K562 (cell line): ENCODE data around the gene CCDC70. TPM values are rescaled to one million over a fixed set of nuclear protein-coding genes. Genes with fewer than 3 reads are reported as not detected.
A peak's percentile ranks its signal among the peaks of the same experiment; 100 is the strongest.

ENCODE experiments used
- ATAC-seq: fragments of 200-7000 bp; cut with Tn5 transposase; 3 replicates; pipeline ENCODE4 v1.9.1; 2020; ENCODE audit warnings: moderate library complexity
- BruUV-seq: library from RNA; stranded (reverse); fragments of 400-500 nt; replicated peaks from 2 replicates; lab custom pipeline; 2021; lab: Mats Ljungman, UMichigan
- CTCF ChIA-PET: fragments of 300-600 bp; formaldehyde crosslinking; extraction: SDS; loops from one replicate; lab custom pipeline; 2021; ENCODE audit warnings: low intra/inter-chr PET ratio; lab: Yijun Ruan, JAX
- POLR2A ChIA-PET: fragments of 300-600, 350-650 bp; sonication (Branson Sonifier 250); formaldehyde crosslinking; extraction: SDS; loops from one replicate; lab custom pipeline; 2021; ENCODE audit warnings: antibody characterized with exemption, inconsistent platforms; lab: Yijun Ruan, JAX
- DNase-seq, 4 experiments: peaks; one replicate each; pipeline versions ENCODE4 v3.0.0 to v3.0.0-alpha.2; 2011 to 2018; ENCODE audit warnings: low spot score in 3 of 4, mixed read lengths in 3 of 4; ENCODE audit errors: extremely low read depth in 1 of 4
- FAIRE-seq: peaks from 2 replicates; lab custom pipeline; 2011; peaks lifted over from hg19 to GRCh38; lab: Jason Lieb, UNC
- H2AFZ ChIP-seq: 2 replicates; pipeline ENCODE4 v1.6.0; 2011; ENCODE audit warnings: low read depth, low read length, control low read depth, inconsistent platforms
- H3K27ac ChIP-seq: fragments of 200-600 bp; 3 replicates; pipeline ENCODE4 v1.8.0; 2011; ENCODE audit warnings: low read depth, mild to moderate bottlenecking, control low read depth, inconsistent platforms, low read length, moderate library complexity, mixed read lengths; ENCODE audit errors: extremely low read depth
- H3K27me3 ChIP-seq, 2 experiments: fragments of 300-600 bp in 1 of 2; 2 replicates in 1 of 2; 3 replicates in 1 of 2; pipeline versions ENCODE4 v1.6.0 to v1.8.0; 2011; ENCODE audit warnings: inconsistent platforms in 2 of 2, low read length in 2 of 2, mild to moderate bottlenecking in 1 of 2, mixed read lengths in 1 of 2, moderate library complexity in 1 of 2; ENCODE audit not compliant: control insufficient read depth in 2 of 2, insufficient read depth in 2 of 2
- H3K36me3 ChIP-seq: fragments of 300-600 bp; 3 replicates; pipeline ENCODE4 v1.8.0; 2011; ENCODE audit warnings: mild to moderate bottlenecking, low read length, inconsistent platforms; ENCODE audit not compliant: control insufficient read depth, insufficient read depth
- H3K4me1 ChIP-seq, 2 experiments: fragments of 200-600 bp in 1 of 2; replicated peaks in 1 of 2; 2 replicates in 1 of 2; 3 replicates in 1 of 2; pipeline versions ENCODE4 v1.5.1 to v1.8.0; 2011; ENCODE audit warnings: inconsistent platforms in 2 of 2, low read length in 2 of 2, mild to moderate bottlenecking in 1 of 2, mixed read lengths in 1 of 2, moderate library complexity in 1 of 2; ENCODE audit not compliant: control insufficient read depth in 2 of 2, insufficient read depth in 2 of 2
- H3K4me2 ChIP-seq: 2 replicates; pipeline ENCODE4 v1.6.1; 2011; ENCODE audit warnings: low read length, control low read depth, inconsistent platforms, mixed read lengths; ENCODE audit not compliant: insufficient read depth
- H3K4me3 ChIP-seq: fragments of 200-600 bp; sonication (generic), shearing (Covaris generic); 2 replicates; pipeline ENCODE4 v1.5.1; 2016; ENCODE audit warnings: control low read depth, inconsistent platforms
- H3K79me2 ChIP-seq: fragments of 200-600 bp; 3 replicates; pipeline ENCODE4 v1.8.0; 2011; ENCODE audit warnings: low read length, inconsistent platforms; ENCODE audit not compliant: control insufficient read depth, insufficient read depth
- H3K9ac ChIP-seq, 2 experiments: 2 replicates each; pipeline versions ENCODE4 v1.6.0 to v1.6.1; 2011; ENCODE audit warnings: low read depth in 2 of 2, low read length in 2 of 2, control low read depth in 1 of 2, inconsistent platforms in 1 of 2, mild to moderate bottlenecking in 1 of 2, mixed read lengths in 1 of 2; ENCODE audit not compliant: insufficient read depth in 1 of 2
- H3K9me1 ChIP-seq: one replicate; pipeline ENCODE4 v1.6.0; 2011; ENCODE audit warnings: inconsistent platforms, mild to moderate bottlenecking, low read length, moderate library complexity; ENCODE audit not compliant: control insufficient read depth, insufficient read depth
- H3K9me3 ChIP-seq: replicated peaks from 2 replicates; pipeline ENCODE4 v1.5.1; 2011; ENCODE audit warnings: low read depth, low read length, inconsistent platforms; ENCODE audit not compliant: control insufficient read depth, insufficient read depth
- H4K20me1 ChIP-seq: replicated peaks from 2 replicates; pipeline ENCODE4 v1.6.1; 2011; ENCODE audit warnings: low read length, inconsistent platforms, mixed read lengths; ENCODE audit not compliant: control insufficient read depth, insufficient read depth
- BDP1 ChIP-seq: IDR thresholded peaks from 3 replicates; pipeline ENCODE4 v1.6.1; 2011; ENCODE audit not compliant: insufficient read length, insufficient read depth
- BHLHE40 ChIP-seq: IDR thresholded peaks from 2 replicates; pipeline ENCODE4 v1.6.1; 2011; ENCODE audit warnings: low read length, improper control_type of control experiment
- CCNT2 ChIP-seq: IDR thresholded peaks from 2 replicates; pipeline ENCODE4 v1.6.1; 2011; ENCODE audit warnings: borderline replicate concordance, low read depth, mild to moderate bottlenecking, moderate library complexity, mixed read lengths, low read length; ENCODE audit not compliant: insufficient read length; ENCODE audit errors: extremely low read depth
- CSDE1 ChIP-seq, 2 experiments: fragments of 450-650 bp; IDR thresholded peaks; 2 replicates each; pipeline ENCODE4 v1.6.1; 2016; ENCODE audit warnings: mild to moderate bottlenecking in 1 of 2
- HIVEP1 ChIP-seq: fragments of 250-450 bp; sonication (Bioruptor Pico); IDR thresholded peaks from 2 replicates; pipeline ENCODE4 v1.4.0; 2020; ENCODE audit warnings: mild to moderate bottlenecking
- MEIS2 ChIP-seq: fragments of 450-650 bp; IDR thresholded peaks from 2 replicates; pipeline ENCODE4 v1.6.1; 2014; ENCODE audit warnings: mild to moderate bottlenecking; ENCODE audit not compliant: partially characterized antibody
- MTA3 ChIP-seq: fragments of 450-650 bp; formaldehyde crosslinking; IDR thresholded peaks from 2 replicates; pipeline ENCODE4 v1.6.1; 2017; ENCODE audit warnings: mild to moderate bottlenecking, borderline replicate concordance
- NFE2 ChIP-seq: IDR thresholded peaks from 2 replicates; pipeline ENCODE4 v1.6.1; 2014; ENCODE audit warnings: antibody characterized with exemption, low read depth
- NRF1 ChIP-seq, 2 experiments: fragments of 450-650 bp; IDR thresholded peaks in 1 of 2; conservative IDR thresholded peaks in 1 of 2; 2 replicates each; pipeline ENCODE4 v1.6.1; 2014; ENCODE audit warnings: mild to moderate bottlenecking in 2 of 2
- PURB ChIP-seq: sonication (generic); formaldehyde crosslinking; IDR thresholded peaks from 2 replicates; pipeline ENCODE4 v1.9.0; 2021; ENCODE audit warnings: low read depth, mild to moderate bottlenecking, missing genetic modification reagents
- RFX1 ChIP-seq: fragments of 450-650 bp; IDR thresholded peaks from 2 replicates; pipeline ENCODE4 v1.6.1; 2016; ENCODE audit warnings: mild to moderate bottlenecking, moderate library complexity
- SPI1 ChIP-seq: IDR thresholded peaks from 2 replicates; pipeline ENCODE4 v1.6.1; 2011; ENCODE audit warnings: low read depth, low read length, control low read depth, borderline replicate concordance
- SRSF1 ChIP-seq: fragments of 200-400 bp; formaldehyde crosslinking; IDR thresholded peaks from 2 replicates; pipeline ENCODE4 v1.6.1; 2017; ENCODE audit warnings: mild to moderate bottlenecking, low read depth, low read length, moderate library complexity
- STAG1 ChIP-seq: sonication (generic); formaldehyde crosslinking; IDR thresholded peaks from 2 replicates; pipeline ENCODE4 v1.5.0; 2020; ENCODE audit warnings: missing genetic modification reagents, borderline replicate concordance
- TAF7 ChIP-seq: fragments of 450-650 bp; IDR thresholded peaks from 2 replicates; pipeline ENCODE4 v1.6.1; 2016; ENCODE audit warnings: missing genetic modification characterization, missing compliant biosample characterization
- TFAM ChIP-seq: fragments of 250-450 bp; sonication (Bioruptor Pico); conservative IDR thresholded peaks from 2 replicates; pipeline ENCODE4 v1.5.0; 2021; ENCODE audit warnings: mild to moderate bottlenecking, moderate library complexity
- ZNF140 ChIP-seq: fragments of 250-450 bp; sonication (Bioruptor Pico); IDR thresholded peaks from 2 replicates; pipeline ENCODE4 v1.8.0; 2021; ENCODE audit warnings: moderate library complexity, mild to moderate bottlenecking, inconsistent platforms
- ZNF583 ChIP-seq: fragments of 250-450 bp; sonication (Bioruptor Pico); IDR thresholded peaks from 2 replicates; pipeline ENCODE4 v1.4.0; 2020
- WGBS: fragments of 100-300 bp; shearing (Covaris generic); methylation state at CpG from one replicate; pipeline ENCODE4 v1.1.6; 2016; ENCODE audit warnings: low coverage, mixed read lengths; ENCODE audit not compliant: insufficient coverage; ENCODE audit errors: missing lambda C conversion rate; 5-methylcytosine and 5-hydroxymethylcytosine counted together
- in situ Hi-C: fragments of 300-500 bp; cut with MboI; formaldehyde crosslinking; loops from 4 replicates; pipeline ENCODE4 v1.15.0; 2018; ENCODE audit warnings: inconsistent platforms, mixed read lengths
- intact Hi-C: fragments of 100-400 bp; cut with micrococcal nuclease; formaldehyde crosslinking; loops from 2 replicates; pipeline ENCODE4 v1.14.2; 2022
- polyA plus RNA-seq, 8 experiments: library from polyadenylated mRNA; depleted of rRNA in 4 of 8; stranded (reverse) in 5 of 8; unstranded in 3 of 8; fragments of >200 nt; fragmentation: Nextera tagmentation in 2 of 8; fragmentation: Illumina TruSeq in 1 of 8; extraction: Ambion mirVana in 2 of 8; extraction: Trizol in 1 of 8; gene quantifications; 2 replicates each; pipeline versions ENCODE4 v1.2.1 to v1.2.3, GENCODE V29; 2011 to 2014; ENCODE audit warnings: inconsistent platforms in 1 of 8, missing spikeins in 1 of 8
- total RNA-seq, 7 experiments: library from RNA; depleted of rRNA in 6 of 7; stranded (reverse); fragments of >200 nt in 6 of 7; fragmentation: Illumina TruSeq in 2 of 7; extraction: Trizol in 2 of 7; gene quantifications; 2 replicates each; pipeline versions ENCODE4 v1.2.1 to v1.2.3, GENCODE V29; 2011 to 2021; ENCODE audit warnings: low replicate concordance in 1 of 7
- TF ChIP-seq, protein P1 (sequence below): conservative IDR thresholded peaks from 2 replicates; pipeline ENCODE4 v1.6.1; 2011; ENCODE audit warnings: low read depth, mild to moderate bottlenecking, low read length; ENCODE audit not compliant: control insufficient read depth
- TF ChIP-seq, protein P2 (sequence below): sonication (generic); formaldehyde crosslinking; IDR thresholded peaks from 2 replicates; pipeline ENCODE4 v1.9.0; 2022; ENCODE audit warnings: mild to moderate bottlenecking, missing genetic modification reagents
- TF ChIP-seq, protein P3 (sequence below), 2 experiments: fragments of 450-650 bp in 1 of 2; sonication (generic) in 1 of 2; formaldehyde crosslinking in 1 of 2; IDR thresholded peaks in 1 of 2; conservative IDR thresholded peaks in 1 of 2; 2 replicates each; pipeline versions ENCODE4 v1.6.1 to v1.8.1; 2016 to 2023; ENCODE audit warnings: mild to moderate bottlenecking in 2 of 2, moderate library complexity in 2 of 2, inconsistent platforms in 1 of 2, missing genetic modification reagents in 1 of 2

Gene CCDC70
- total and polyA plus RNA-seq, 9 of the 15 experiments (the other 6 are each of a cell fraction or from before 2014, with no cell fraction given), result not detected

DNA sequence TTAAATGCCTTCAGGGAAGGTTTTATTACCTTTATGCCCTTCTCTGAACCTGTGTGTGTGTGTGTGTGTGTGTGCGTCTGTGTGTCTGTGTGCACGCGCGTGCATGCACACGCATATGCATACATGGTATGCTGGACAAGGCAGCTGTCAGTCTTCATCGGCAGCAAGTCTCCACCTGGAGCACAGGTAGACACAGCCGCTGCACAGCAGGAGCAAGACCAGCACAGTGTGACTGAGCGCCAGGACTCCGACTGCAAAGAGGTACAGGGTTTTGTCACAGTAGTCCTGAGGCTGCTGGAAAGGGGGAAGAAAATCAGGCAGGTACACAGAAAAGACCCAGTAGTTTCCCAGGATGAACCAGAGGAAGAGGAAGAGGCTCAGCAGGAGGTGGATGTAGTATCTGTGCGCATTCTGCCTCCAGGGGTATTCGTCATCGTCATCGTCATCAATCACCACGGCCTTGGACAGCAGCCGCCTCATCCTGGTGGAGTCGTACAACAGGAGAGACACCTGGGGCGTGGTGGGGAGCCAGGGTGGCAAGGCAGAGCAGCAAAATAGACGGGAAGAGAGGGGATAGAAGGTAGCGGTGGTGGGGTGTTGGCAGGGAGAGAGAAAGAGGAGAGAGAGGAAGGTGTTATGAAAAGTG lies 45.0 kb upstream of the CCDC70 start:
- no TSS peak for BruUV-seq
- Histone ChIP-seq H3K9me3 (no peaks in the 10 kb centered on the region), H3K4me2 (no peak overlapping the region; the same call in 1 of the 2 replicates), H2AFZ (no peak overlapping the region), H3K79me2 (no peaks in the 10 kb centered on the region), H3K4me1 (peaks cover 3 to 14% of the 10 kb centered on the region in 2 experiments; a peak in 3 of 5 replicates), H3K36me3 (no peaks in the 10 kb centered on the region), H3K9ac (no peak overlapping the region), H3K9me1 (no peaks in the 10 kb centered on the region), H3K27me3 (peaks cover 2 to 26% of the 10 kb centered on the region in 2 experiments; a peak in 4 of 5 replicates), H4K20me1 (no peaks in the 10 kb centered on the region; the same call in 1 of the 2 replicates), H3K4me3 (no peak overlapping the region), H3K27ac (no peak overlapping the region)
- in situ Hi-C loops (no loop called here), intact Hi-C loops (no loop called here)
- DNase-seq (peak in 3 of 4 experiments; percentile 21 to 38 (median 28)), FAIRE-seq (no peak), ATAC-seq (no peak)
- POLR2A ChIA-PET, result no interaction called here
- 30% methylated on average over 18 of the region's 19 CpGs for WGBS
- CTCF ChIA-PET, result no interaction called here
- TF ChIP-seq, protein P1, sequence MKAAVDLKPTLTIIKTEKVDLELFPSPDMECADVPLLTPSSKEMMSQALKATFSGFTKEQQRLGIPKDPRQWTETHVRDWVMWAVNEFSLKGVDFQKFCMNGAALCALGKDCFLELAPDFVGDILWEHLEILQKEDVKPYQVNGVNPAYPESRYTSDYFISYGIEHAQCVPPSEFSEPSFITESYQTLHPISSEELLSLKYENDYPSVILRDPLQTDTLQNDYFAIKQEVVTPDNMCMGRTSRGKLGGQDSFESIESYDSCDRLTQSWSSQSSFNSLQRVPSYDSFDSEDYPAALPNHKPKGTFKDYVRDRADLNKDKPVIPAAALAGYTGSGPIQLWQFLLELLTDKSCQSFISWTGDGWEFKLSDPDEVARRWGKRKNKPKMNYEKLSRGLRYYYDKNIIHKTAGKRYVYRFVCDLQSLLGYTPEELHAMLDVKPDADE, result no peak
- TF ChIP-seq RFX1 (no peak), PURB (CRISPR knock-in tag) (no peak), MTA3 (no peak), ZNF140 (CRISPR knock-in tag) (no peak), NRF1 (conservative IDR thresholded peaks at IDR 0.05 in 1 of 2, IDR thresholded peaks at IDR 0.05 in 1 of 2) (peak in 1 of 2 experiments; percentile 41; a peak in 3 of 4 replicates), SRSF1 (no peak), STAG1 (CRISPR knock-in tag) (no peak), BDP1 (no peak), SPI1 (0 out of 2 replicates have a peak, but pooled peaks have one; percentile 34), BHLHE40 (no peak), HIVEP1 (CRISPR knock-in tag) (no peak), TAF7 (no peak), MEIS2 (peak; percentile 87), CSDE1 (IDR thresholded peaks at IDR 0.05) (no peak), ZNF583 (CRISPR knock-in tag) (no peak), NFE2 (0 out of 2 replicates have a peak, but pooled peaks have one; percentile 12), TFAM (CRISPR knock-in tag) (no peak), CCNT2 (no peak)
- TF ChIP-seq, protein P2, sequence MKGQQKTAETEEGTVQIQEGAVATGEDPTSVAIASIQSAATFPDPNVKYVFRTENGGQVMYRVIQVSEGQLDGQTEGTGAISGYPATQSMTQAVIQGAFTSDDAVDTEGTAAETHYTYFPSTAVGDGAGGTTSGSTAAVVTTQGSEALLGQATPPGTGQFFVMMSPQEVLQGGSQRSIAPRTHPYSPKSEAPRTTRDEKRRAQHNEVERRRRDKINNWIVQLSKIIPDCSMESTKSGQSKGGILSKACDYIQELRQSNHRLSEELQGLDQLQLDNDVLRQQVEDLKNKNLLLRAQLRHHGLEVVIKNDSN (CRISPR knock-in tag), result no peak
- TF ChIP-seq, protein P3, sequence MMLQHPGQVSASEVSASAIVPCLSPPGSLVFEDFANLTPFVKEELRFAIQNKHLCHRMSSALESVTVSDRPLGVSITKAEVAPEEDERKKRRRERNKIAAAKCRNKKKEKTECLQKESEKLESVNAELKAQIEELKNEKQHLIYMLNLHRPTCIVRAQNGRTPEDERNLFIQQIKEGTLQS (IDR thresholded peaks at IDR 0.05), result peak; percentile 44
- TF ChIP-seq, protein P3 (CRISPR knock-in tag; conservative IDR thresholded peaks at IDR 0.05), result no peak
